NOMO-1 treated with DMSO at 0.1 percent for 48 hours (cell line): Measurements from ENCODE around the gene IFITM5.
A peak's percentile ranks its signal among the peaks of the same experiment; 100 is the strongest.
"Not testable (repeated sequence)": the region's sequence is repeated elsewhere in the genome, so short reads cannot be mapped to it uniquely, and the experiment has no call there.

Experiments used
- DNase-seq: peaks from one replicate; lab custom pipeline; 2025; ENCODE audit not compliant: unreplicated experiment; lab: John Stamatoyannopoulos, UW

Gene IFITM5

GRCh38 chr11:299081-299891 lies at the start of gene IFITM5:
TSS of gene IFITM5 (minus strand) at chr11:299526. CDS start at chr11:299490, 36 bp downstream.
- no peak for DNase-seq

DNA sequence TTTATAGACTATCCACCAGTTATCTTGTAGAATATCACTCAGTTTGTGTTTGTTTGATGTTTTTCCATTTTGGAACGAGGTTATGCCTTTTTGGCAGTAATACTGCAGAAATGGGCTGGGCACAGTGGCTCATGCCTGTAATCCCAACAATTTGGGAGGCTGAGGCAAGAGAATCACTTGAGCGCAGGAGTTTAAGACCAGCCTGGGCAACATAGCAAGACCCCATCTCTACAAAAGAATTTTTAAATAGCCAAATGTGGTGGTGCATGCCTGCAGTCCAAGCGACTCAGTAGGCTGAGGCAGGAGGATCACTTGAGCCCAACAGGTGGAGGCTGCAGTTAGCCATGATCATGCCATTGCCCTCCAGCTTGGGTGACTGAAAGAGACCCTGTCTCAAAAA lies 47.2 kb upstream of the IFITM5 start:
- DNase-seq = no peak

- DNase-seq = no peak
Observed at GRCh38 chr11:344836-345578, 45.7 kb upstream of the IFITM5 start.

GRCh38 chr11:342328-342727 lies 43.0 kb upstream of the IFITM5 start:
- DNase-seq = no peak

DNA sequence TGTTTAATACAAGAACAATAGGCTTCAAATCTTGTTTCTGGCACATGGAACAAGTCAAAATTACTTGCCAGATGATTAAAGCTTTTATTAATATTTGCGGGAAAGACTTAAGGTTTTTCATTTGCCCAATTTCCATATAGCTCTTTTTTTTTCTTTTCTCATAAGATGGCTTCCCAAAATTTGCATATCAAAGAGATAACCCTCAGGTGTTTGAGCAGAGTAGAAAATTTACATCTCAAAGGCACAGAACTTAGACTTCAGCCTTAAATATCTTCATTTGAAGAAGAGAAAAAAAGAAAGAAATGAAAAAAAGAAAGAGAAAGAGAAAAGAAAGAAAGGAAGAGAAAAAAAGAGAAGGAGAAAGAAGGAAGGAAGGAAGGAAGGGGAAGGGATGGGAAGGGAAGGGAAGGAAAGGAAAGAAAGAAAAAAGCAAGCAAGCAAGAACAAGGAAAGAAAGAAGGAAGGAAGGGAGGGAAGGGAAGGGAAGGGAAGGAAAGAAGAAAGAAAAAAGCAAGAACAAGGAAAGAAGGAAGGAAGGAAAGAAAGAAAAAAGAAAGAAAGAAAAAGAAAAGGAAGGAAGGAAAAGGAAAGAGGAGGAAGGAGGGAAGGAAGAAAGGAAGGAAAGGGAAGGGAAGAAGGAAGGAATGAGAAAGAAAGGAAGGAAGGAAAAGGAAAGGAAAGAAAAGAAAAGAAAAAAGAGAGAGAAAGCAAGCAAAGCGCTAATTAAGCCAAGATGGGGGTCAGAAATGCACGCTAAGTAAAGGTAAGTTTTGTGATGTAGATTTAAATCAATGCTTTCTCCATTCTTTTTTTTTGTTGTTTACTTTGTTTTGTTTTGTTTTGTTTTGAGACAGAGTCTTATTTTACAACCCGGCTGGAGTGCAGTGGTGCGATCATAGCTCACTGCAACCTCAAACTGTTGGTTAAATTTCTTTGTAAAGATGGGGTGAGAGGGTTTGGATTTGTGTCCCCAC lies 41.5 kb upstream of the IFITM5 start:
- DNase-seq = no peak

- DNase-seq = no peak
Observed at GRCh38 chr11:339963-340362, 40.6 kb upstream of the IFITM5 start.

DNA sequence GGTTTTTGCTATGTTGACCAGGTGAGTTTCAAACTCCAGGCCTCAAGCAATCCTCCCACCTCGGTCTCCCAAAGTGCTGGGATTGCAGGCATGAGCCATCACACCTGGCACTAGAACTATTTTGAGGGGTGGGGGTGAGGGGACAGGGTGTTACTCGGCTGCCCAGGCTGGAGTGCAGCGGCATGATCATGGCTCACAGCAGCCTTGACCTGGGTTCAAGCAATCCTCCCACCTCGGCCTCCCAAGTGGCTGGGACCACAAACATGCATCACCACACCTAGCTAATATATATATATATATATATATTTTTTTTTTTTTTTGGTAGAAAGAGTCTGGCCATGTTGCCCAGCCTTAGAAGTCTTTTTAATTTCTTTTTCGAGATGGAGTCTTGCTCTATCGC lies 38.4 kb upstream of the IFITM5 start:
- DNase-seq = no peak

GRCh38 chr11:336659-337198 lies 37.4 kb upstream of the IFITM5 start:
- no peak for DNase-seq

DNA sequence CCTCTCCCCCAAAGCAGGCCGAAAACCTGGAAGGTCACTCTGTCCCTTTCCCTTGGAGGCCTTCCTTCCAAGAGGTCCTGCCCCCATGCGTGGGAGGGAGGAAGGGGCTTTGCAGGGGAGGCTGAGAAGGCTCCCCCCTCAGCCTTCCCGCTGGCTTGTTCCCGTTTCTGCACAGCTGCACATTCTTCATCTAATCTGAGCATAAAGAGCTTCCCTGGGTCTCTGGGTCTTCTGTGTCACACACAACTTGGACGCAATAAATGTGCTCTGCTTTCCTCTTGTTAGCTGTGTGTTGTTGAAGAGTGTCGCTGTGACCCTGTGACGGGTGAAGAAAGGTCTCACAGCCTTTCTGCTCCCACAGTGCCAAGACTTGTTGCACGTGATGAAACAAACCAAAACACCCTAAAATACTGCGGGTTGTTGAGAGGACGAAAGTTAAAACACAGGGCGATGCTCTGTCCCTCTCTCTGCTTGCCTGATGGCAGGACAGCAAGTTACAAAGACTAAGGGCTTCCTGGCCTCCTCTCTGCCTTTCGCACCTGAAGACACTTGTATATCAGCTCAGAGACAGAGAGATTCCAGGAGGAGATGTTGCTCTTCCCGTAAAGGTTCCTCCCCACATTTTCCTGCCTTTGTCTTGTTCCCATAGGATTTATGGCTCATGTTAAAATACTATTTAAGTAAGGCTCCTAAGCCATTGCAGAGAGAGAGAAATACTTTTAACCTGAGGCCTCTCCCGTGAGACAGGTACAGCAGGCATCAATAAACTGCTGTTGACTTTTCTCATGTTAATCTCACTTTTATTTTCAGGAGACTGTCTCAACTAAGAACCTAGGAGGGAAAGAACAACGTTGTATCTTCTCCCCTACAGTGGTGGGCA lies 36.7 kb upstream of the IFITM5 start:
- DNase-seq = peak; percentile 9

- no peak for DNase-seq
Observed at GRCh38 chr11:334264-334994, 35.1 kb upstream of the IFITM5 start.

GRCh38 chr11:333616-334263 lies 34.4 kb upstream of the IFITM5 start:
- DNase-seq = not testable (repeated sequence)

- DNase-seq = no peak
Observed at GRCh38 chr11:332651-333480, 33.5 kb upstream of the IFITM5 start.

- no peak for DNase-seq
Observed at GRCh38 chr11:331358-332060, 32.2 kb upstream of the IFITM5 start.

- no peak for DNase-seq
Observed at GRCh38 chr11:330694-331357, 31.5 kb upstream of the IFITM5 start.

DNA sequence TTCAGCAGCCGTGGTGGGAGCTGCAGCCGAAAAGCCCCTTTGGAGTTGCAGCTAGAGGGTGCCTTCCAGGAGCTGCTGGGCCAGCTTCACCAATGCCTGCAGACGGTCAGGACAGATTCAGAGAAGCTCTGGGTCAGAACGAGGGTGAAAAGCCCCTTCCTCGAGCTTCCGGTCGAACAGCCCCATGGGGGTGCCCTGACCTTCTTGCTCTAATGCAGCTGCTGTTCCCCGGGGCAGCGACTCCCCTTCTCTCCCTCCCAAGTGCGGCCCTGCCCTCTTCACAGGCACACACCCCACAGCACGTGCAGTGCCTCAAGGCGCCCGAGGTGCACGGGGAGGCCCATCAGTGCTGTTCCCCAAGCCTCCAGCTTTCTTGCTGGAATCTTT lies 31.0 kb upstream of the IFITM5 start:
- DNase-seq = no peak

DNA sequence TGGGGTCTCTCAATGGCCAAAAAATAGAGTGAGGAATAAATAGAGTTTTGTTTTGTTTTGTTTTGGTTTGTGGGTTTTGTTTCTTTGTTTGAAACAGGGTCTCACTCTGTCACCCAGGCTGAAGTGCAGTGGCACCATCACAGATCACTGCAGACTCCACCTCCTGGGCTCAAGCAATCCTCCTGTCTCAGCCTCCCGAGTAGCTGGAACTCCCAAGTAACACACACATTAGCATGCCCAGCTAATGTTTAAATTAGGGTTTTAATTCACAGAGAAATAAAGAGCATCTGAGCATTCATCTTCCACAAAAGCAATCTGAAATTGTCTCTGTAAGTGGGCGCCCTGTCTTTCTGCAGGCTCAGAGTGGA lies 30.5 kb upstream of the IFITM5 start:
- no peak for DNase-seq
